ENCODE measurements around the gene USP6NL.
A peak's percentile ranks its signal among the peaks of the same experiment; 100 is the strongest.
"Not testable (repeated sequence)": the region's sequence is repeated elsewhere in the genome, so short reads cannot be mapped to it uniquely, and the experiment has no call there.

USP6NL gene

DNA sequence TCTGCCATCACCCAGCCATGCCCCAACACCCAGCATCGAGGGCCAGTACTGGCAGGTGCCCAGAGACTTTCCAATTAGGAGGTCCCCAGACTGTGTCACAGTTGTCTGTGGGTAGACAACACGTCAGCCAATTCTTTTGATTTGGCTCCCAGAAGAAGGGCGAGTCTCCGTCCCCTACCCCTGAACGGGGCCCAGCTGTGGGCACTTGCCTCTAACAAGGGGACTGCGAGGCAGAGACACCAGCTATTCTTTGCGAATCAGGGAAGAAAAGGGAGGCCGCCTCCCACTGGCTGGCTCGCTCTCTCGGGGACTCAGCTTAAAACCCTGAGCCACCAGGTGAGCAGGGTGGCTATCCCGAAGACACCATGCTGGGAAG is 167.3 kb downstream of the USP6NL start:
- DNase-seq (ENCODE audit: low spot score): no peak

DNA sequence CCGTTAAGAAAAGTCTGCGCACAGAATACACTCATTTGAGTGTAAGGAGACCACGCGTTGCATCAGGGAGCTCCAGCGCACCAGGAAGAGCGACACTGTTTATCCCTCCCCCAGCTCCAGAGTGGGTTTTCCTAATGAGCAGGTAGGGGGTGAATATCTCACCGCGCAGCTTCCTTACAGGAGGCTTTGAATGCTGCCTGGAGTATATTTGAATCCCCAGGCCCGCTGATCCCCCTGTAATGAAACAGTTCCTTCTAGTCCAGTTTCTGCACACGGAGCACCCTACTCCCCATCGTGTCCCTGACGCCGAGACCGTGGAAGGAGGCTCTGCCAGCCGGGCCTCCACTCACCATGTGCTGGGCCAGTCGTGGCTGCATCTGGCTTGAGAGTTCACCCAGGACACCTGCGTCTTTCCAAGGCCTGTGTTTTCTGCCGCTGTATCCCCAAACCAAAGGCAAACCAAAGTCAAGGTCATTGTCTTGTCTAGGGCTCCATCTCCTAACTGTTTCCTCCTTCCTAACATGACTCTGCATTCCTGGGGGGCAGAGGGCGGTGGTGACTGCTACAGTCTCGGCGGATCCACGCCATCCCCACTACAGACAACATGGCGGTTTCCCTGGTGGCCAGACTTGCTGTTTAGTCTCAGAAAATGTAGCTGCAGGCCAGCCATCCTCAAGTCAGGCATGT is 167.8 kb downstream of the USP6NL start:
- DNase-seq (ENCODE audit: low spot score): no peak

DNA sequence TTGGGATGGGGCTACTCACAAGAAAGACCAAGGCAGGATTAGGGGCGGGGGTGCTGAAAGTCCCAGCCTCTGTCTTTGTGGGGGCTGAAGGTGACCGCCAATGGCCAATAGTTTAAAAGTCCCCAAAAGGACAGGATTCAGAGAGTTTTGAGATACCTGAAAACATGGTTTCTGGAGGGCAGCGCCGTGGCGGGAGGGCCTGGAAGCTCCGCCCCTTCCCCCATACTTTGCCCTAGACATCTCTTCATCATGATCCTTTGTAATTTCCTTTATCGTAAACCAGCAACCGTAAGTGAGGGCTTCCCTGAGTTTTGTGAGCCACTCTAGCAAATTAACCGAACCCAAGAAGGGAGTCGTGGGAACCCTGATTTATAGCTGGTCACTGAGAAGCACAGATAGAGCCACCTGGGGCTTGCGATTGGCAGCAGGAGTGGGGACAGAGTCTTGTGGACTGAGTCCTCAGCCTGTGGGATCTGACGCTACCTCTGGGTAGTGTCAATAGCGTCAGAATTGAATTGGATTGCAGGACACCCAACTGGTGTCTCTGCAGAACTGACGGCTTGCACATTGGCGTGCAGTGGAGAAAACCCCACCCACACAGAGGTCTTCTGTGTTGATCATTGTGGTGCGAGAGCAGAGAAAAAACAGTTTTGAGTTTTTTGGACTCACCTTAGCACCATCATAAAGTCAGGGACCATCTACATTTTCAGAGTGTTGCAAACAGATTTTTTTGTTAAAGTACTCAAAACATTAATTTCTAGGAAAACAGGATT is 169.3 kb downstream of the USP6NL start:
- no peak for DNase-seq (ENCODE audit: low spot score)

DNA sequence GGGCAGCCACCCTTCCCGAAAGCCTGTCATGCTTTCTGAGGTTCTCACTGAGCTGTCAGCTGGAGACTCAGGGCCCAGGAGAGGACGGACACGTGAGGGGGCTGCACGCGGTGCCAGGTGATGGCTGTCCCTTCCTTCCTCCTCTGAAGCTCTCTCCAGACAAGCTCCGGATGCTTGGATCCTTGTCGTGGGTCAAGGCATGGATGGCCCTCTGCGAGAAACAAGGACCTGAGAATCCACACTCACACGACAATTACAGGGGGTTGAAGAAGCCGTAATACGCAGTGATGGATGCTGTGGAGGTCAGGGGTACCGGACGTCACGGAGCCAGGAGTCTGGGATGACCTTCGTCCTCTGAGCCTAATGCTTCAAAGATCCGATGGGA is 170.3 kb downstream of the USP6NL start:
- no peak for DNase-seq (ENCODE audit: low spot score)

DNA sequence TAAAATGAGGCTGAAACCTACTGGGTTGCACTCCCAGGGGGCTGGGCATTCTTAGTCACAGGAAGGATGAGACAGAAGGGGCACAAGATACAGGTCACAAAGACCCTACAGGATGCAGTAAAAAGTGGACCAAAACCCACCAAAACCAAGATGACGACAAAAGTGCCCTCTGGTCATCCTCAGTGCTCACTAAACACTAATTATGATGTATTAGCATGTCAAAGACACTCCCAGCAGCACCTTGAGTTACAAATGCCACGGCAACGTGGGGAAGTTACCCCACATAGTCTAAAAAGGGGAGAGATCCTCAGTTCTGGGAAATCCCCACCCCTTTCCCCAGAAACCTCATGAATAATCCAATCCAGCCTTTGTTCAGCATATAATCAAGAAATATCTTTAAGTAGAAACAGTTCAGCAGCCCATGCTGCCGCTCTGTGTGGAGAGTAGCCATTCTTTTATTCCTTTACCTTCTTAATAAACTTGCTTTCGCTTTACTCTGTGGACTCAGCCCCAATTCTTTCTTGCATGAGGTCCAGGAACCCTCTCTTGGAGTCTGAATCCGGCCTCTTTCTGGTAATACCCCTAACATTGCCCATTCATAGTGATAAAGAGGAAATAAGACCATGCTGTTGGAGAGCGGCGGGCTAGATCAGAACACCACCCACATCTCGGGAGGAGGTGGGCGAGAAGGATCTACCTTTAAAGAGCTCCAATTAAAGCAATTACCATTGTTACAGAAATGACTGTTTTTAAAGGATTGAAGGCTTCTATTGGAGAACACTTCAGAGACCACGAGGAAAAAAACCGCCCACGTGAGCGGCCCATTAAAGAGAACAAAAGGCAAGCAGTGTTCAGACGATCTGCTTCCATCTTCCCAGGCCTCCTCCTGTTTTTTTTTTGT is 170.9 kb downstream of the USP6NL start:
- DNase-seq (ENCODE audit: low spot score): no peak

DNA sequence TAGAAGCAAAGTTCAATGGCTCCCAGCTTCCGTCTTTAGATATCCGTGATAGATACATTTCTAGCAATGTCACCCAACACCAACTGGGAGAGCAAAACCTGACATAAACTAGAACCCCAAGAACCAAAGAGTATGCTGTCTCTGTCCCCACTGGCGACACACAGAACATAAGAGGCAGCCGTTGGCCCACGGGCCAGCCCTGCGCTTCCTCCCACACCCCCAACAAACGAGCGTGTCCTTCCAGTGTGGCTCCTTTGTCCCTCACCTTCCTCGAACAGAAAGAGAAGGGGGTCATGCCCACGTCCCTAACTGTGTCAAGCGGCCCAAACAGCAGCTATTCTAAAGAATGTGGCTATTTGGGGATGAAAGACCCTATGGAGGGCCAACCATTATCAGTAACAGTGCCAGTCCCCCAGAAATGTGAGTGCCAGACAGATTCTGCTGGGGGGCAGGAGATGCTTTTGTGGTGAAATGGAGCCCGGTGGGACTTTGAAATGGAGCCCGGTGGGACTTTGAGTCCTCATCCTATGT is 171.9 kb downstream of the USP6NL start:
- DNase-seq (ENCODE audit: low spot score): no peak

DNA sequence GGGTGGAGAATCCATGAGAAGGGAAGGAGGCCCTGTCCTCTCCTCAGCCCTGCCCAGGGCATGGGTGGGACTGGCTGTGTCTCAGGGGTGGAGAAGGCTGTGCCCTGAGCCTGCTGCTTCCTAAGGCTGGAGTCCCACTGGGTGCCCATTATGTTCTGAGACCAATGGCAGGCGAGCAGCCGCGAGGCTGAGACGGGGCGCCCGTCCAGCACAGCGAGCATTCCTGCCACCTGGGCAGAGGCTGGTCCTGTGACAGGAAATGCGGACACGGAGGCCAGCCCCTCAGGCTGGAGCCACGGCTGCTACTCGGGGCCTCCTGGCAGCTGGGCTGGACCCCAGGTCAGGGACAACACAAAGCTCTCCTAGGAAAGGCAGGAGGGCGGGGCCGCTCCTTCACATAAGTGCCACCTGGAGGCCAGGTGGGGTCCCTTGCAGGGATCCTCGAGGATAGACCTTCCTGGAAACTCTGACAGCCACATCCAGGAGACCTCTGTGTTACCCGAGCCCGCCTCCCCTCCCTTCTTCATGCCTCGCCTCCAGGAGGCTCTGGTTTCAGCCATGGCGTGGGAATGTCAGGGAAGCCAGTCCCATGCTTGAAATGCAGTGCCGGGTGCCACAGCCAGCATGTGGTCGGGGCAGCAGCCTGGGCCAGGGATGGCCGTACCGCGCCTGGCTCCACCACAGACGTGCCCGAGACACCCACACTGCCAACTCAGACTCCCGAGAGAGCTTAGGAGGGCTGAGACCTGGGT is 173.9 kb downstream of the USP6NL start:
- no peak for DNase-seq (ENCODE audit: low spot score)

DNA sequence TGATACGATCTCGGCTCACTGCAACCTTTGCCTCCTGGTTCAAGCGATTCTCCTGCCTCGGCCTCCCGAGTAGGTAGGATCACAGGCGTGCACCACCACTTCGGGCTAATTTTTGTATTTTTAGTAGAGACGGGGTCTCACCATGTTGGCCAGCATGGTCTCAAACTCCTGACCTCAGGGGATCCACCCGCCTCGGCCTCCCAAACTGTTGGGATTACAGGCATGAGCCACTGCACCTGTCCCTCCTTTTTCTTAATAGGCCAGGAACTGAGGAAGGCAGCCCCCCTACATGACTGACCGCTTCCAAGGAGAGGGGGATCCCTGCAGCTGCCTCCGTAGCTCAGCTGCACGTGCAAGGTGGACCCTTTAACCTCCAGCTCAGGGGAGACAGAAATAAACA is 175.0 kb downstream of the USP6NL start:
- not testable (repeated sequence) for DNase-seq (ENCODE audit: low spot score)

DNA sequence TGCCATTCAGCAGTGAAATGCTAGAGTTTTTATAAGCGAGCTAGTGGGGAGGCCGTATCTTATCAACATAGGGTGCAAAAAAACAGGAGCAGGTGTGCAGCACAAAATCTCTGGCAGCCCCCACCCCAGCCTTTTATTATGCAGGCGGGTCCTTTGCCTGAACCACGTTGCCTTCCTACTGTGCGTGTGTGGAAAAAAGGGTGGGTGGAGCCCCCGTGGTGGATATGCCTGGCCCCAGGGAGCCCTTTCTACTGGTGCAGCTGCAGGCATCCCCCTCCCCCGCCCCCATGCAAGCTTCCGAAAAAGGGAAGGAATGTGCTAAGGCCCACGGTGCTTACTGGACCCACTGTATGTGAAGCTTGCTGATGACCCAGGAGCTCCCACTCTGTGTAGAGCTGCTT is 175.9 kb downstream of the USP6NL start:
- DNase-seq (ENCODE audit: low spot score): no peak

DNA sequence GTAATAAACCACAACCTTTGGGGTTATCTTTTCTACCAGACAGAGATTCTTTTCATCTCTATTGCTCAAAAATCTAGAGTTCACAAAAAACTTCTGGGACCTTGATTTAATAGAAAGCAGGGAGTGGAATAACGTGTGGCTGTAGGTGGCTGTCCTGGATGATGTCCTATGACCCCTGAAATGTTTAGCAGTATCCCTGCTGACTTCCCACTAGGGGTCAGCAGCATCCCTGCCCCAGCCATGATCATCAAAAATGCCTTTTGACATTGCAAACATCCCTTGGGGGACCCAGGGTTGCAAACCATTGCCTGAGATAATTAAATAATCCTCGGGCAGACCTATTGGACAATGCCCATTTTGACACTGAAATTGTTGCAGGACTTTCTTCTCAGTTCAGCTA is 177.1 kb downstream of the USP6NL start:
- peak; percentile 6 for DNase-seq (ENCODE audit: low spot score)

DNA sequence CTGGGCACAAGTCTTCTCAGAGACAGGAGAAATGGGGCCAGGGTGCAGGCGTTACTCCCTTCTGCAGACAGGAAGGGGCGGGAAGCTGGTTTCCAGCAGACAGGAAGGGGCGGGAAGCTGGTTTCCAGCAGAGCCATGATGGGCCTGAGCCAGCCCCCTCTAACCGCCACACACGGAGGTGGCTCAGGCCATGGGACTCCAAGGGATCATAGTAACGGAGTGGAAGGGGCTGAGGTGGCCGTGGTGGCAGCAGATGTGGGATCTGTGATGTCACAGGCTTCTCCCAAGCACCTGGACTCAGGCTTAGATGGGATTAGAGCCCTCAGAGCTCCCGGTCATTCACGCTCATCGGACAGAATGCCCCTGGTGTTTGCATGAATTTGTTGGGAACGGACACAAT is 177.8 kb downstream of the USP6NL start:
- DNase-seq (ENCODE audit: low spot score): no peak

DNA sequence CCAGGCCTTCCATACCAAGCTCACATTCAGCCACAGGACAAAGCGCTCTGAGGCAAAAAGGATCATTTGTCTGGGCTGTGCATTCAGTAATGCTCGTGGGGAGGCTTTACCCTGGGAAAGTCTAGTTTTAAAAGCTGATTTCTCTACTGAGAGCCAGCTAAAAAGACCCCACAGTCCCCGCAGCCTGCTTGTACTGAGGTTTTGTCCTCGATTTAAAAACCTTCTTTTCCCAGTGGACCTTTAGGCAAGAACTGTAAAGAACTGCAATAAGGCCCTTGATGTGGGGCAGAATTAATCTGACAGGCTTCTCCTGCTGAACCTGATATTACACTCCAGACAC is 180.3 kb downstream of the USP6NL start:
- DNase-seq (ENCODE audit: low spot score): no peak

DNA sequence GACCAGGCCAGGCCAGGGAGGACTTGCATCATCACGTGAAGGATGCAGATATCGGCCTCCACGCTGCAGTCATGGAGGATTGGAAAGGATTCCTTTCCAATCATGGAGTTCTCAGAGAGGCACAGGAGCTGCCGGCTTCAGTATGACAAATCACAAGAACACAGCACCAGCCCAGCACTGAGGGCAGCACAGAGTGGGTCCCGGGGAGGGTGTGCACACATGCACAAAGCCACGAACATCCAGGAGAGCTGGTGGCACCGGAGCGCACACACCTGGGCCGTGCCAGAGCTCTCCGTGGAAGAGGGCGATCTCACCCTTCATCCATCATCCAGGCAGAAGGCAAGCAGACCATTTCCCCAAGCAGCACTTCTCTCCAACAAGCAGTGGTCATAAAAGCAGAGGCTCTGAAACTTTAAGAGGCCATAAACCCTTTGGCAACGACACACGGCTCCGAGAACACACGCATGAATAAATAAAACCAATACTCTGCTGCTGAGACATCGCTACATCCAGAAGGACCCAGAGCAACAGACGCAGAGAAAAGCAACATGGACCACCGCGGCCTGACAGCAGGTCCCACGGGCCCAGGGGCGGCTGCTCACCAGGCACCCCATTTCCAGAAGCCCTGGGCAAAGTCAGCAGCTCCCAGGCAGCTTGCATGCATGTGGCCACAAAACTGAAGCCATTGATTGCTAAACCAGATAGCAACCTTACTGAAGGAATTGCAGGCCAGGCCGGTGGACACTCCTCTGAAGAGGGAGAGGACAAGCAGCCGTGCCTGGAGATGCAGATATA is 180.8 kb downstream of the USP6NL start:
- DNase-seq (ENCODE audit: low spot score): no peak

DNA sequence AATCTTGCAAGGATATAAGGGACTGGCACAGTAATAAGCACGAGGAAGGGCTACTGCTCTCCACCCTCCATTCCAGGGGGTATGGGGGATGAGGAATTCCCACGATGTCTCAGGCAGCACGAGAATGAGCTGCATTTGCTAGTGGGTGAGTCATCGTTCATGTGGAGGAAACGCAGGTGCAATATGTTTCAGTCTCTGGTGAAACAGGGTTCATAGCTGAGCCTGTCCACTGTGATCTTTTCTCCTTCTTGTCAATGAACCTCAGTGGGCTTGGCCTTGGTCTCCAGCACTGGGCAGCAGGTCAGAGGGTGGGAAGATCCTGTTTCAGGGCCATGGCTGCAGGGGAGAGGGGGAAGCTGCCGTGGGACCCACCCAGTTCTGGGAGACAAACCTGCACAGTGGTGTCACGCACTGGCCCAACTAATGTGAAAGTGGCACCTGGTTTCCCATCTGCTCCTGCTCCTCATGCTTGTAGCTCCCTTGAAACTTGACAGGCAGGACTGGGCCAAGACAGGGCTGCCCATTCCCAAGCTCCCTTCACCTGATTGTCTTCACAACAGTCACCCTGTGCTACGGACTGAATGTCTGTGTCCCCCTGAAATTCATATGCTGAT is 181.9 kb downstream of the USP6NL start:
- DNase-seq (ENCODE audit: low spot score): peak; percentile 9

DNA sequence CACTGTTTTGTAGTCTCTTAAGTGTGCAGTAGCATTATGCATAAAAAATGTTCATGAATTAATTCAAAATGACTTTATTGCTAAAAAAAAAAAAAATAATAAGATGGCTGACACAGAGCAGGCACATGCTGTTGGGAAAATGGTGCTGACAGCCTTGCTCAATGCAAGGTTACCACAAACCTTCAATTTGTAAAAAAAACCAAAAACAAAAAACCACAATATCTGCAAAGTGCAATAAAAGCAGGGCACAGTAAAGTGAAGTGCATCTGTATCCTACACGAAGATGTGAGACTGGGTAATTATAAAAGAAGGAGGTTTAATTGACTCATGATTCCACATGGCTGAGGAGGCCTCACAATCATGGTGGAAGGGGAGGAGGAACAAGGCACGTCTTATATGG is 185.8 kb downstream of the USP6NL start:
- no peak for DNase-seq (ENCODE audit: low spot score)

DNA sequence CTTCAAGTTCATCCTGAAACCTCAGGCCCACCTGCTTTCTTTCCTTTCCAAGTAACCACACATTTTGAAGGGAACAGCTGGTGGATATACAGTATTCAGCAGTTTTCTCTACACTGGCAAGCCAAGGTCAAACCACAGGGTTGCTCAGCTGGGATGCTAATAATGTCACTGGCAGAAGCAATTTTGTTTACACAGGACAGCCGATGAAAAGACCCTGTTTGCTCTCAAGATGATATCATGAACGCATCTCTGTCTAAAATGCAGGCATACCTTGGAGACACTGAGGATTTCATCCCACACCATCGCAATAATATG is 186.2 kb downstream of the USP6NL start:
- DNase-seq (ENCODE audit: low spot score): no peak

DNA sequence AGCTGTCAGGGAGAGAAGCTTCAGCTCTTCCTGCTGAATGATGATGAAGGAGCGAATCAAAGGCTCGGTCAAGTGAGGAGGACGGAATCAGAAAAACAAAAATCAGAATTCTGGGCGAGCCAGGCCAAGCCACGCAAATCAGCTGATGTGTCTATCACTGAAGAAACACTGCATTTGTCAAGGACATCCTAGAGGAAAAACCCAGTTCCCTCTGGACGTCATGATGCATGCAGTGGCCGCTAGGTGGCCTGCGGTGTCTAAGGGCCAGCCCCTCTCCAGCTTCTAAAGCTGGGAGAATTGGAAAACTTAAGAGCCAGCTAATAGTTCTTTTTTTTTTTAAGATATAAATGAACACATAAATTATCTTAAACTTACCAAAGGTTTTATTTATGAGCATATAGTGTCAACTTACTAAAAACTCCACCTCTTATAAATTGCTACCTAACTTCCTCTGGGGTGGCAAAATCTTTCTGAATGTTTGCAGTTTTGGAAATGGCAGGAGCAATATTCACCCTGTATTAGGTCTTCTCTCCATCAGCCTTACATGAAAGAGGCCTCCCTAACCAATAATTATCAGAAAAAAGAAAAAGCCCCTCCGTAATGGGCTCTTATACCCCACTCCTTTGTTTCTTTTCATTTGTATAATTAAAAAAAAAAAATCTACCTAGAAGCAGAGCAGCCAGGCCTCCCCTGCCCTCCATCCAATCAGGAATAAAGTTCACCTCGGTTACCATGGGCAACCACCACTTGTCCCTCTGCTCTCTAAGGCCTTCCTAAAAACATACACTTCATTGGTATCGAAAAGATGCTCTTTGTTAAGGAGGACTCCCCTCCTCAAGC is 186.8 kb downstream of the USP6NL start:
- DNase-seq (ENCODE audit: low spot score): peak; percentile 53

DNA sequence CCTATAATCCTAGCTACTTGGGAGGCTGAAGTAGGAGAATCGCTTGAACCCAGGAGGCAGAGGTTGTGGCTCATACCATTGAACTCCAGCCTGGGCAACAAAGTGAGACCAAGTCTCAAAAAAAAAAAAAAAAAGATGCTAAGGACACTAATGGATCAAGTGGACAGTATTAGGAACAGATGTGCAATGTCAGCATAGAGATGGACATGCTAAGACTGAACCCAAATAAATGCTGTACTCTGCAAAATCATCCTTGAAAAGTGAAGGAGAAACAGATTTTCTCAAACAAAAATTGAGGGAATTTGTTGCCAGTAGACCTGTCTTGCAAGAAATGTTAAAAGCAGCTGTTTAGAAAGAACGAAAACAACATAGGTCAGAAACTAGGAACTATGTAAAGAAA is 194.5 kb downstream of the USP6NL start:
- no peak for DNase-seq (ENCODE audit: low spot score)

DNA sequence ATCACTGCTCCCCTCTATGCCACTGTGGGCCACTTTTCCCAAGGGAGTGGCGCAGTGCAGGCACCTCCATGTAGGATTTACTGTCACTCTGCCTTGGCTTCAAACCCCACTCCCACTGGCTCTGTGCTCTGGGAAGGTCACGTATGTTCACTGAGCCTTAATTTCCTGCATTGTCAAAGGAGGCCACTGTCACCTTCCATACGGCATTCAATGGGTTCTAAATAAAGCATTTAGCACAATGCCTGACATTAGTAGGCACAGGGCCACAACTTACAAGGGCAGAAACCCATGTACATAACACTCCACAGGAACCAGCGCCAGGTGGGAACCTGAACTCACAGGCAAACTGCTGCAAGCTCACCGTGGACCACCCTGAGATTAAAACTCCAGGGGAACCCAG is 196.4 kb downstream of the USP6NL start:
- DNase-seq (ENCODE audit: low spot score): no peak

Measured in kidney tubule cell (primary cell).